Large intestine (tissue), 3 donors: Measurements from ENCODE around the gene LPP. TPM values are rescaled to one million over a fixed set of nuclear protein-coding genes. Genes with fewer than 3 reads are reported as not detected.

Experiments
- DNase-seq, 2 donors: peaks; one replicate each; pipeline versions ENCODE4 v3.0.0 to v3.0.0-alpha.2; 2013
- H3K27ac ChIP-seq: one replicate; pipeline ENCODE4 v1.5.1; 2013; ENCODE audit warnings: low read length
- H3K27me3 ChIP-seq: 2 replicates; pipeline ENCODE4 v1.6.1; 2013; ENCODE audit warnings: low read length; ENCODE audit not compliant: control insufficient read depth, insufficient read depth
- H3K36me3 ChIP-seq: 2 replicates; pipeline ENCODE4 v1.6.1; 2013; ENCODE audit warnings: low read length; ENCODE audit not compliant: control insufficient read depth, insufficient read depth
- H3K4me1 ChIP-seq: one replicate; pipeline ENCODE4 v1.6.1; 2013; ENCODE audit warnings: low read length; ENCODE audit not compliant: control insufficient read depth, insufficient read depth
- H3K4me3 ChIP-seq: one replicate; pipeline ENCODE4 v1.5.1; 2013; ENCODE audit warnings: low read length
- H3K9me3 ChIP-seq: one replicate; pipeline ENCODE4 v1.6.1; 2013; ENCODE audit warnings: mild to moderate bottlenecking, low read depth, low read length, moderate library complexity; ENCODE audit not compliant: control insufficient read depth
- WGBS: methylation state at CpG from one replicate; pipeline ENCODE4 v1.1.5; 2013; ENCODE audit warnings: low lambda C conversion rate; ENCODE audit not compliant: insufficient coverage; 5-methylcytosine and 5-hydroxymethylcytosine counted together
- polyA plus RNA-seq: library from polyadenylated mRNA; unstranded; fragments of 120-200 nt; gene quantifications from one replicate; pipeline ENCODE4 v1.2.1, GENCODE V29; 2013

LPP gene
- polyA plus RNA-seq, 1 donor: 41.2 TPM

DNA sequence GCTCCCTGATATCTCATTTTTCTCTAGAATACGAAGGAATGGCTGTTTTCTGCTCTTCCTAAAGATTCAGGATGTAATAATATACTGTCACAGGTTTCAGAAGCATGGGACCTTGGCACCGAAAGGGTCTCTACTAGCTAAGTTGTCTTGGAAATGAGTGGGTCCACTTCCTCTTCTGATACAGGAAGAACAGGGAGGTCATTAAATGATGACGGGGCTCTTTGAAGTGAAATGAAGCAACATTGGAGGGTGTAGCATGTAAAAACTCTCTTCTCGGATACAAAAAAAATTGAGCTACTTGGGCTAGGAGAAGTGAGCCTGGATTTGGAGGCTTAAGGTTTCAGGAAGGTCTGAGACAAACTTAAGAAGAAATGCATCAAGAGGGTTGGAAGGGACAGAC lies 668.0 kb downstream of the LPP start:
- no peak overlapping the region for H3K27ac ChIP-seq
- no peaks in the 10 kb centered on the region for H3K4me1 ChIP-seq
- no peak overlapping the region for H3K4me3 ChIP-seq
- H3K9me3 ChIP-seq: no peaks in the 10 kb centered on the region
- no peaks in the 10 kb centered on the region for H3K27me3 ChIP-seq
- WGBS: no CpG with 5 or more reads among the region's 4 CpGs
- DNase-seq: no peak
- H3K36me3 ChIP-seq: peaks cover 2% of the 10 kb centered on the region

DNA sequence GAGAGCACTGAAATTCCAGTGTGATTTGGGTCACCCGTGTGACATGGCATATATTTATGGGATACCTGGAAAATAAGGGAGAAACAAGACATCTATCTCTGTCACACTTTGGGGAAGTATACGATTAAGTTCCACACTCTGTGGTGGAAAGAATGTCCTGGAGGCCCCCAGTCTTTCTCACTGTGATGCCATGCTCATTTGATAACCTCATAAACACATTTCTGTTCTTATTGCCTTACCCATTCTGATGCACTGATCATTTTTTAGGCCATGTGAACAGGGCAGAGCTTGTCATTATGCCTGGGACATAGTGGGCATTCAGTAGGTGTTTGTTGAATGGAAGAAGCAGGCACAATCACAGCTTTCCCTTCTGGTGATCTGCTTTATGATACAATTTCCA lies 668.5 kb downstream of the LPP start:
- H3K27ac ChIP-seq: no peak overlapping the region
- no peak for DNase-seq
- H3K36me3 ChIP-seq: peaks cover 2% of the 10 kb centered on the region
- no peaks in the 10 kb centered on the region for H3K9me3 ChIP-seq
- WGBS: 100% methylated on average over 1 of the region's 2 CpGs
- no peaks in the 10 kb centered on the region for H3K4me1 ChIP-seq
- no peaks in the 10 kb centered on the region for H3K27me3 ChIP-seq
- H3K4me3 ChIP-seq: no peak overlapping the region

DNA sequence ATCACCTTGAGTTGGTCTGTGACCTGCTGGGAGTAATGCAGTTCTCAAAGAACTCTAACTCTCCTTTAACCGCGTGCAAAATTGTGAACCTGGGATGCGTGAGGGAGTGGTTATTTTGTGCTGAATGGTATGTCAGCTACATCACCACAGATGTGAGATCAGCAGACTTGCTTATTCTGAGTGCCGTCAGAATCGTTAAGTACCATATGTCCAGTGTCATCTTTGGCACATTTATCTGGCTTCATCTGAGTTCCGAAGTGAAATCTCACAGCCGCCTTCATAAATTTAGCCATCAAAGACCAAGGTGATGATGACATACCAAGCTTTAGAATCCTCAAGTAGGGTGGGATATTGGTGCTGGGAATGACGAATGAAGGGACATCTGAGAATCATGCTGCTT lies 670.6 kb downstream of the LPP start:
- no CpG with 5 or more reads among the region's 8 CpGs for WGBS
- no peaks in the 10 kb centered on the region for H3K4me1 ChIP-seq
- no peaks in the 10 kb centered on the region for H3K9me3 ChIP-seq
- H3K27ac ChIP-seq: no peak overlapping the region
- H3K4me3 ChIP-seq: no peak overlapping the region
- no peak for DNase-seq
- H3K27me3 ChIP-seq: no peaks in the 10 kb centered on the region
- peaks cover 2% of the 10 kb centered on the region for H3K36me3 ChIP-seq

DNA sequence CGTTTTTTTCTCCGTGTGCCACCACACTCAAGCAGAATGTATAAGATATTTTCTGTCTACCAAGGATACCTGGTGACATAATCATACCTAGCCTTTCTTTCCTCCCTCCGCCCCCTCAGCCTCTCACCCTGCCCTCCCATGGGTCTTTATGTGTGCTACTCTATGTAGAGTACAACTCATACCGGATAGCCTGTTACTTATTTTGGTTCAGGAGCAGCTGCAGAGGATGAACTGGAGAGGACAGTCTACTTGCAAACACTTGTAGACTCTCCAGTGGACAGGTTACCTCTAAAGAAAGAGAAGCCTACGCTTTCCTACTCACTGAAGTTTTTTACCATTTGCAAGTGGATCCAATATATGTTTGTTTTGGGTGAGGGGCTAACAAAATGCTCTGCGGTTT lies 671.9 kb downstream of the LPP start:
- H3K4me1 ChIP-seq: peaks cover 2% of the 10 kb centered on the region

DNA sequence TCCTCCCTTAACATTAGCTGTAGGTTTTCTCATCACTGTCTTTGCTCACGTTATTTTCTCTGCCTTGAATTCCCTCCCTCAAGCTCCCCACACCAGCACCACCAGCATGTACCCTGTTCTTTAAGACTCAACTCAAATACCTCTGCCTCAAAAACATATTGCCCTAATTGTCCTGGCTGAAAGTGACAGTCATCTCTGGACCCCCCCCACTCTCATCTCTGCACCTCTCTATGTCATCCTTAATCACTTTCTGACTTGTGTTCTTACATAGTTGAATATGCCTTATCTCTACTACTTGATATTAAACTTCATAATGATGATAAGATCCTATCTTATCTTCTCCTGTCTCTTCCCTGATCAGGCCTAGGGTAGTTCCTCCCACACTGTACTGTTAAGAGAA lies 672.6 kb downstream of the LPP start:
- Histone ChIP-seq H3K27ac (no peak overlapping the region), H3K27me3 (no peaks in the 10 kb centered on the region), H3K36me3 (peaks cover 2% of the 10 kb centered on the region), H3K4me1 (peaks cover 2% of the 10 kb centered on the region), H3K4me3 (no peak overlapping the region), H3K9me3 (no peaks in the 10 kb centered on the region)
- DNase-seq: no peak
- 100% methylated on average over 1 of the region's 1 CpG for WGBS

More for the DNA sequence above, 671.9 kb downstream of the LPP start:
- Histone ChIP-seq H3K4me3 (no peak overlapping the region), H3K9me3 (no peaks in the 10 kb centered on the region), H3K27ac (no peak overlapping the region), H3K27me3 (no peaks in the 10 kb centered on the region), H3K36me3 (peaks cover 2% of the 10 kb centered on the region)
- no CpG with 5 or more reads among the region's 6 CpGs for WGBS
- DNase-seq: no peak

DNA sequence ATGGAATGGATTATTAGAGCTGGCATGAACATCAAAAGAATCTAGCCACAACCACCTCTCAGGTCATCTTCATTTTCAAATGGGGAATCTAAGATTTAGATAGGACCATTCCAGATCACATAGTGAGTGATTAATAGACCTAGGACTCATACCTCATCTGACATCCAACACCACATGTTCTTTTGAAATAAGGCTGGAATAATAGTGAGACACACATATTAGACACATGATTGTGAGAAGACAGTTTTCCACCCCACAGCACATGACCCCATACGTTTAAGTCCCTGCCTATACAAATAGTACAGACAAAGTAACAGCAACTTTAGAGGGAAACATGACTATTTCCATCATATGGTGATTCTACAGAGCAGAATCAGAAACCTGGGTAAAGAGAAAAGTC lies 673.1 kb downstream of the LPP start:
- H3K4me1 ChIP-seq: peaks cover 2% of the 10 kb centered on the region

DNA sequence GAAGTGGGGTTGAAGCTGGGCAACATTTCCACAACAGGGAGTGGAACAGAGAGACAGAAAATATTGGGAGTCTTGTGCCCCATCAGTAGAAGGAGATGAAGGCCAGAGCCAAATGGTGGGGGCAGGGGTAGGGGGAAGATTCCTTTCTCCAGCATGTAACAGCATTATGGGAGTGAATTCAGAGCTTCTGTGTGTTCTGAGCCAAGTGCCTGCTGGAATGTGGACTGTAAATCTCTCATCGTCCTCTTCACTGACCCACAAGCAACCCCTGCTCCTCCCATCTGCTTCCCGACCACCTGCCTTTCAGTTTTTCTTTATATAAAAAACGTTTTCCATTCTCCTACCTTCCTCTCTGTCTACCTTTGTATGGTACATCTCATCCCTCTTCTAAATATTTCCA lies 673.6 kb downstream of the LPP start:
- peaks cover 2% of the 10 kb centered on the region for H3K36me3 ChIP-seq
- DNase-seq: no peak
- 58% methylated on average over 3 of the region's 3 CpGs for WGBS
- H3K4me3 ChIP-seq: no peak overlapping the region
- H3K9me3 ChIP-seq: no peaks in the 10 kb centered on the region
- no peak overlapping the region for H3K27ac ChIP-seq
- peaks cover 5% of the 10 kb centered on the region for H3K4me1 ChIP-seq
- H3K27me3 ChIP-seq: no peaks in the 10 kb centered on the region

More for the DNA sequence above, 673.1 kb downstream of the LPP start:
- Histone ChIP-seq H3K27ac (no peak overlapping the region), H3K27me3 (no peaks in the 10 kb centered on the region), H3K4me3 (no peak overlapping the region), H3K36me3 (peaks cover 2% of the 10 kb centered on the region), H3K9me3 (no peaks in the 10 kb centered on the region)
- no peak for DNase-seq
- WGBS: no CpG with 5 or more reads among the region's 1 CpG

DNA sequence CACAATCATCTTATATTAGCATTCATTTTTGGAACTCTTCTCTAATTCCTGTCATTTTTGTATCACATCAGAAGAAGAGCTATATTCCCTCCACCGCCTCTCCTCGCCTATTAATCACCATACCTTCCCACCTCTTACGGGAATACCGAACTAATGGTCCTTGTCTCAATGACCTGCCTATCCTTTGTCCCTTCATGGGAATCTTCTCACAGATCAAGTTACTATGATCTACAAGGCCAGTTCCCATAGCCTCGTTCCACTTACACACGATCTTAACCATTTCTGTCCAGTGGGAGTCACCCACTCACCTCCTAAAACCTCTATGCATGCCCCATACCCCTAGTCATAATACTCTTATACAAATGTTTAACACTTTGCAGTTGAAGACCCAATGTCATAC lies 675.2 kb downstream of the LPP start:
- H3K4me1 ChIP-seq: peaks cover 7% of the 10 kb centered on the region
- DNase-seq: no peak
- H3K9me3 ChIP-seq: no peaks in the 10 kb centered on the region
- WGBS: 94% methylated on average over 4 of the region's 6 CpGs
- H3K27ac ChIP-seq: peak overlapping the region; percentile 2
- no peaks in the 10 kb centered on the region for H3K27me3 ChIP-seq
- H3K4me3 ChIP-seq: no peak overlapping the region
- peaks cover 2% of the 10 kb centered on the region for H3K36me3 ChIP-seq

DNA sequence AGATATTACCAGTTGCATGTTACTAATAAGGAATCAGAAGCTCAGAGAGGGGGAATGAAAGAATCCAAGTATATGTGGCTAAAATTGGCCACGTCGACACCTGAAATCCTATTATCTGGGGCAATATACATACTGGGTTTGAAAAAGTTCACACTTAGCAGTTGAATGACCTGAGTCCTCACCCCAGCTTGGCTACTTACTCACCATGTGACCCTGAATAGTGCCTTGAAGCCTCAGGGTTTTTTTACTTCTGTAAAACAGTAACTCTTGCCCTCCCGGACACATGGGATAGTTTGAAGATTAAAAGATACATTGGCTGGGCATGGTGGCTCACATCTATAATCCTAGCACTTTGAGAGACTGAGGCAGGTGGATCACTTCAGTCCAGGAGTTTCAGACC lies 675.6 kb downstream of the LPP start:
- peak overlapping the region; percentile 2 for H3K27ac ChIP-seq
- H3K4me1 ChIP-seq: peaks cover 7% of the 10 kb centered on the region
- DNase-seq: peak in 1 of 2 donors; percentile 54
- no peaks in the 10 kb centered on the region for H3K27me3 ChIP-seq
- H3K4me3 ChIP-seq: no peak overlapping the region
- H3K36me3 ChIP-seq: peaks cover 2% of the 10 kb centered on the region
- no CpG with 5 or more reads among the region's 3 CpGs for WGBS
- H3K9me3 ChIP-seq: no peaks in the 10 kb centered on the region

DNA sequence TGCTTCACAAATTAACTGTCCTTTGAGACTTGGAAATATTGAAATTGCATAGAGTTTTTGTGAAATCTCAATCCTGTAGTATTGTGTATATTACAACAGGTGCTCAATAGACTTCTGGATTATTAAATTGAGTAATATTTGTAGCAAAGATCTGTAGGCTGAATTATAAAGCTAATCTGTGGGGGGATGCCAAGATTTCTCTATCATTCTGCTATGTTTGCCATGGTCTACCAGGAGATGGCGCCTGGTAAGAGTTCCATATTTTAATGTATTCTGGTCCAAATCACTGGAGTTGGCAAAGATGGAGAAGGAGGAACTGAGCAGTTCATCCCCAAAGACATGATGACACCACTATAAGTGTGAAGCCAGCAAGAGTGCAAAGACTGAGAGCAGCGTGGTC lies 676.9 kb downstream of the LPP start:
- H3K27ac ChIP-seq: no peak overlapping the region
- peaks cover 7% of the 10 kb centered on the region for H3K4me1 ChIP-seq
- DNase-seq: no peak
- no peaks in the 10 kb centered on the region for H3K9me3 ChIP-seq
- H3K36me3 ChIP-seq: no peaks in the 10 kb centered on the region
- WGBS: no CpG with 5 or more reads among the region's 2 CpGs
- no peaks in the 10 kb centered on the region for H3K27me3 ChIP-seq
- no peak overlapping the region for H3K4me3 ChIP-seq

DNA sequence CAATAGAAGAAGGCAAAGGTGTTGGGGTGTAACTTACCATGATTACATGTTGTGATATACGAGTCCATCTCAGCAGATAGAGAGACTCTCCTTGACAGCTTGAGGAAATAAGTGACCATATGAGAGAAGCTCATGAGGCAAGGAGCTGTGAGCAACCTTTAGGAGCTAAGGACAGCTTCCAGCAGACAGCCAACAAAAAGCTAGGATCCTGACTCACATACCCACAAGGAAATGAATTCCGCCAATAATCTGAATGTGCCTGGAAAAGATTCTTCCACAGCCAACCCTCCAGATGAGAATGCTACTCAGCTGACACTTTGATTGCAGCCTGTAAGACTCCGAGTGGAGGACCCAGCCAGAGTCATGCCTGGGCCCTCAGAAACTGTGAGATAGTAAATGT lies 678.2 kb downstream of the LPP start:
- DNase-seq: peak in 1 of 2 donors; percentile 33
- Histone ChIP-seq H3K4me1 (peaks cover 7% of the 10 kb centered on the region), H3K4me3 (no peak overlapping the region), H3K27ac (peak overlapping the region; percentile 21), H3K27me3 (no peaks in the 10 kb centered on the region), H3K9me3 (no peaks in the 10 kb centered on the region), H3K36me3 (no peaks in the 10 kb centered on the region)
- WGBS: no CpG with 5 or more reads among the region's 3 CpGs
